GM04503 (cell line): ENCODE measurements around the gene SDF2L1.
"Not testable (repeated sequence)": the region's sequence is repeated elsewhere in the genome, so short reads cannot be mapped to it uniquely, and the experiment has no call there.

Experiments
- DNase-seq: peaks from one replicate; pipeline ENCODE4 v3.0.0-alpha.2; 2012; ENCODE audit warnings: low read depth

SDF2L1 gene, protein sequence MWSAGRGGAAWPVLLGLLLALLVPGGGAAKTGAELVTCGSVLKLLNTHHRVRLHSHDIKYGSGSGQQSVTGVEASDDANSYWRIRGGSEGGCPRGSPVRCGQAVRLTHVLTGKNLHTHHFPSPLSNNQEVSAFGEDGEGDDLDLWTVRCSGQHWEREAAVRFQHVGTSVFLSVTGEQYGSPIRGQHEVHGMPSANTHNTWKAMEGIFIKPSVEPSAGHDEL

DNA sequence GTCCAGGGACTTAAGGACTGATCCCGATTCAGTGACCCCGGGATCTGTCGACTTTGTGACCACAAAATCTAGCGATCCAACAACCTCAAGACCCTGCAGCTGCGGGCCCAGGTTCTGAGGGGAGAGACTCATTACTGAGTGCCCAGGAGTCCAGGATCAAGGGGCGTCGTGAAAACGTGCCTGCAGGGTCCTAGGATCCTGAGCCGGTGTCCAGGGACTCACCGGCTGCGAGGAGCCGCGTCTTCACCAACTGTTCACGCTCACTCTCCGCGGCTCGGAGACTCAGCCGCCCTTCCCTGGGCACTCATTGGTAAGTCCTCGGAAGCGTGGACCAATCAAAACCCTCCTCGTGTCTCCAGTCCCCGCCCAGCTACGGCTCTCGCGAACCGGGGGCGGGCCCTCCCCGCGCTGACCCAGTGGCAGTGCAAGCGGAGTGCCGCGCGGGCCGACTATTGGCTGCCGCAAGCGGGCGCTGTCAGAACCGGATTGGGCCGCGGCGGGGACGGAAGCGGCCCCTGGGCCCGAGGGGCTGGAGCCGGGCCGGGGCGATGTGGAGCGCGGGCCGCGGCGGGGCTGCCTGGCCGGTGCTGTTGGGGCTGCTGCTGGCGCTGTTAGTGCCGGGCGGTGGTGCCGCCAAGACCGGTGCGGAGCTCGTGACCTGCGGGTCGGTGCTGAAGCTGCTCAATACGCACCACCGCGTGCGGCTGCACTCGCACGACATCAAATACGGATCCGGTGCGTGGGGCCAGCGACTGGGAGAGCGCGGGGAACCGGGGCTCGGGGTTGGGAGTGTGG, at the start of gene SDF2L1:
TSS of gene SDF2L1 (plus strand) at position 514 of the 795 bp plus-strand sequence. CDS start at position 549, 35 bp downstream.
- DNase-seq, result peak; percentile 89

DNA sequence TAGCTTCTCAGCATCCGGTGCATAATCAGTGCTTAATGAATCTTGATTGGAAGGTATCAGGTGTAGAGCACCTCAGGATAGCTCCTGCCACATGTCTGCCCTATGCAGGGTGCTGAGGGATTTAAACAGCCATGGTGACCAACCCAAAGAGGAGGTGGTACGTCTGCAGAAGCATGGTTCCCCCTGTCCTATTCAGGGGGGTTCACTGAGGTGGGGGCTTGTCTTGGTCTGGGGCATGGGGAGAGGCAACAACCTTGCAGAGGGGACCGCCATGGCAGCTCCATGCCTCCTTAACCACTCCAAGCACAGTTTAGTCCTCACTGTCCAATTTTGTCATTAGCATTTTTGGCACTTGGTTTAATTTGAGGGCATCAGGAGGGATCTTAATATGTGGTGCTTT, 49.7 kb upstream of the SDF2L1 start:
- DNase-seq, result no peak

DNA sequence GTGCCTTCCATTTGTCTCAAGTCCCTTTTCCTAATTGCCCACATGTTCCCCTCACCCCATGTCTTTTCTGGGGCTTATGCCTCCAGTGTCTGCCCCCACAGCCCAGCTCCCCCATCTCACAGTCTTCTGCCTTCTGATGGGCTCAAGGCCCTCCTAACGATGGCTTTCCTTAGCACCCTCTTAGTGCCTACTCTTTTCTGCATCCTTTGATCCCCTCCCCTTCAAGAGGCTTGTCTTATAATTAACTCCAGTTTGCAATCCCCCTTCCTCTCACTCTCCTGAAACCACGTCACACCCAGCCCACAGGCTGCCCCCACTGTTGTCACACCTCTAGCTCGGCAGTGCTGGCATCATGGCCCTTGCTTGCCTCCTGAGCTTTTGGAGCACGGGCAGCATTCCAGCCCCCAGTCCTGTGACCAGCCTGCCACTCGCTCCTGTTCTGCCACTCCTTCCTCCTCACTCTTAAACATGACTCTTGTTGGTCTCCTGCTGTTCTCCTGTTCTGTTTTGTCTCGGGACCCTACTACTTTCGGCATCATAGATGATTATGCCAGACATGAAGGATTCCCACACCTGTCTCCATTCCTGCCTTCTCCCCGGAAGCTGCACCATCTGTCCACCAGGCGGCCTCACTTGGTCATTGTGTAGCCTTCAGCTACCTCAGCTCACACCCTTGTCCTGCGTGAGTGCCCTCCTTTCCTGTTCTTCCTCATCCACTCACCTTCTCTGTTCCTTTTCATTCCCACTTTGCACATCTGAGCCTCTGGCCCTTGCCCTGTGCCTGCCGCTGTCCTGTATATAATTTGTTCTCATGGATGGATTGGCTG, 48.5 kb upstream of the SDF2L1 start:
- DNase-seq, result no peak

DNA sequence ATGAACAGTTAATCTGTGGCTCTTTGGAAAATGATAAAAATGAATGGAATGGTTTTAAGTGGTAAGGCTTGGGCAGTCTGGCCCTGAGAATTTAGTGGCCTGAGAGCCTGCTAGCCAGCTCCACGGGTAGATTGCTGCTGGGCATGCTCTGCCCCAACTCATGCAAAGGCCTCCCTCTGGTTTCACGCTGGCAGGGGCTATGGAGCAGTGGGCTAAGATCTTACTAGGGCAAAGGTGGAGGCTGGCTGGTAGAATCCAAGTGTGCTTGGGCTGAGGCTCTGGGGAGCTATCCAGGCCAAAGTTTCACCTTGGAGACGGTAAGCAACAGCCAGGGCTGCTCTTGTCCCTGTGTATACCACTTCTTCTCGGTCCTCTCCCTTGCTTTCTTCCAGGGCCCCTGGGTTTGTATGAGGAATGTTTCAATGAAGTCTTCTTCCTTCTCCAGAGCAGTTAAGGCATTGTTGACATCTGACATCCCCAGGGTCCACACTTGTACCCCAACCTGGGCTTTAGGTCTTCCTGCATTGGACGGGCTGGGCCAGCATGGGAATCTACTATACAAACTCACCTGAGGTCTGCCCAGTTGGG, 47.1 kb upstream of the SDF2L1 start:
- DNase-seq, result no peak

DNA sequence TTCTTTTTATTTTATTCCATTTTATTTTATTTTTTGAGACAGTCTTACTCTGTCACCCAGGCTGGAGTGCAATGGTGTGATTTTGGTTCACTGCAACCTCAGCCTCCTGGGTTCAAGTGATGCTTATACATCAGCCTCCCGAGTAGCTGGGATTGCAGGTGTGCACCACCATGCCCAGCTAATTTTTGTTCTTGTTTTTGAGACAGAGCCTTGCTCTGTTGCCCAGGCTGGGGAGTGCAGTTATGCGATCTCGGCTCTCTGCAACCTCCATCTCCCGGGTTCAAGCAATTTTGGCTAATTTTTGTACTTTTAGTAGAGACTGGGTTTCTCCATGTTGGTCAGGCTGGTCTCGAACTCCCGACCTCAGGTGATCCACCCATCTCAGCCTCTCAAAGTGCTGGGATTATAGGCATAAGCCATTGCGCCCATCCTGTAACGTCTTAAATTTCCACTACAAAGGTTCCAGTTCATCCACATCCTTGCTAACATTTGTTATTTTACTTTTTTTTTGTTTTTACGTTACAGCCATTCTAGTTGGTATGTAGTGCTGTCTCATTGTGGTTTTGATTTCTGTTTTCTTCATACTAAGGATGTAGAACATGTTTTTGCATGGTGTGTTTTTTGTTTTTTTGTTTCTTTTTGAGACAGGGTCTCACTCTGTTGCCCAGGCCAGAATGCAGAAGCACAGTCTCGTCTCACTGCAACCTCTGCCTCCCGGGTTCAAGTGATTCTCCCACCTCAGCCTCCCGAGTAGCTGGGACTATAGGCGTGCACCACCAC, 45.6 kb upstream of the SDF2L1 start:
- not testable (repeated sequence) for DNase-seq

DNA sequence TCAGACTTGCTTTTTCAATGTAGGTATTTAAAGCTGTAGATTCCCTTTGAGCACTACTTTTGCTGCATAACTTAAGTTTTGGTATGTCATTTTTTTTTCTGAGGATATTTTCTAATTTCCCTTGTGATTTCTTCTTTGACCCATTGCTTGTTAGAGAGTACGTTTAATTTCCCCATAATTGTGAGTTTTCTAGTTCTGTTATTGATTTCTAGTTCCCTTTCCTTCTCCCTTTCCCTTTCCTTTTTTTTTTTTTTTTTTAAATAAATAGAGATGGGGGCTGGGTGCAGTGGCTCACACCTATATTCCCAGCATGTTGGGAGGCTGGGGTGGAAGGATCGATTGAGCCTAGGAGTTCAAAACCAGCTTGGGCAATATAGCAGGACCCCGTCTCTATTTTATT, 43.8 kb upstream of the SDF2L1 start:
- DNase-seq, result no peak

DNA sequence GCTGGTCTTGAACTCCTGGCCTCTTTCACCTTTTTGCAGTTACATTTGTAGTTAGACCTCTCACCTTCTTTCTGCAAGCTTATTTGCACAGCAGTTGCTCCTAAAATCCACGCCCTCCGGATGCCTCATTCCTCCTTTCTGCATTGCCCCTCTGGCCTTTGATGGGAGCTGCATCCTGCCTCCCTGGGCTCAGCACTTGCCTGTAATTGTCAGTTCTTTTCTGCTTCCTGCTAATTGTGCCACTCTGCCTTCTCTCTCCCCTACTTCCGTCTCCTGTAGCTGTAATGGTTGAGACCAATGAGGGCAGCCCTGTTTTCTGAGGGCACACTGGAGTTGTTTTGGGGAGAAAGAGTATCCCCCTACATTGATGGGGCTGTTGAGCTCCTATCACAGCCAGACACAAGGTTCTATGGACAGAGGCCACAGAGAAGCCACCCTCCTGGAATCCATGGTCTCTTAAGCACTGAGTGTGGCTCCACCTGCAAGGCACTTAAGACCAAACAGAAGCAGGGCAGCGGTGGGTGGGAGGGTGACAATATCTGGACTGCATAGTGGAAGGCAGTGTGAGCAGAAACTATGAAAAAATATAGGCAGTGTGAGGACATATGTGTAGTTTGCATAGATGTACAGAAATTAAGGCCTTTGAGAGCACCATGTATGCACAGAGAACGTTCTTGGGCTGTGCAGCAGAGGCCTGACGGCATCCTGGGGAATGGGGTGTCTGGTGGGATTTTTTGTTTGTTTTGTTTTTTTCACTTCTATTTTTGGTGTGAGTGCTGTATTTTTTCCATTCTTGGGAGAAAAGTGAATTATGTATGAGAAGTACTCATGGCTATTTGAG, 42.8 kb upstream of the SDF2L1 start:
- DNase-seq, result no peak

DNA sequence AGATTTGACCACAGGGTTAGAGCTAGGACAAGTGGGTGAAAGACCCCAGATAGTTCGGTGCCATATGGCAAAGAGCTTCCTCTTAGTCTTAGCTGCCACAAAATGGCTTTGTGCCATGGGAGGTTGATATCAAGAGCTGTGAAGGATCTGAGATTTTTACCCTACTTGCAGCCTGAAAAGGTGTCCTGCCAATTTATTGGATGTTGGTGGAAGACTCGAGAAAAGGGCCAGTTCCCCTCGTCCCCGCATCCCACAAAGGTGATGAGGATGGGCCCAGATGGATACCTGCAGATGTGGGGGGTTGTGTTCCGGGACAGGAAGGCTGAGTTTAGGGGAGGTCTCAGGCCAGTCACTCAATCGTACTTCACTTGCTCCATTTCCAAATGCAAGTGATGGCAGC, 39.5 kb upstream of the SDF2L1 start:
- no peak for DNase-seq

DNA sequence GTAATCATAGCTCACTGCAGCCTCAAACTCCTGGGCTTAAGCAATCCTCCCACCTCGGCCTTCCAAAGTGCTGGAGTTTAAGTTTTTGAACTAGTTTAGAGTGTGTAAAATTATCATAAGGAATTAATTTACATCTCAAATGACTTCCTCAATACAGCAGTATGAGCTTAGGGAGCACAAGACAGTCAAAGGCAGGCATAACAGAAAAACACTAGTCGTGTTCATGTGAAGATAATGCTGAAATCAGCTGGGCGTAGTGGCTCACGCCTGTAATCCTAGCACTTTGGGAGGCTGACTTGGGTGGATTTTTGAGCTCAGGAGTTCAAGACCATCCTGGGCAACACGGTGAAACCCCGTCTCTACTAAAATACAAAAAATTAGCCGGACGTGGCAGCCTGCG, 38.1 kb upstream of the SDF2L1 start:
- no peak for DNase-seq

DNA sequence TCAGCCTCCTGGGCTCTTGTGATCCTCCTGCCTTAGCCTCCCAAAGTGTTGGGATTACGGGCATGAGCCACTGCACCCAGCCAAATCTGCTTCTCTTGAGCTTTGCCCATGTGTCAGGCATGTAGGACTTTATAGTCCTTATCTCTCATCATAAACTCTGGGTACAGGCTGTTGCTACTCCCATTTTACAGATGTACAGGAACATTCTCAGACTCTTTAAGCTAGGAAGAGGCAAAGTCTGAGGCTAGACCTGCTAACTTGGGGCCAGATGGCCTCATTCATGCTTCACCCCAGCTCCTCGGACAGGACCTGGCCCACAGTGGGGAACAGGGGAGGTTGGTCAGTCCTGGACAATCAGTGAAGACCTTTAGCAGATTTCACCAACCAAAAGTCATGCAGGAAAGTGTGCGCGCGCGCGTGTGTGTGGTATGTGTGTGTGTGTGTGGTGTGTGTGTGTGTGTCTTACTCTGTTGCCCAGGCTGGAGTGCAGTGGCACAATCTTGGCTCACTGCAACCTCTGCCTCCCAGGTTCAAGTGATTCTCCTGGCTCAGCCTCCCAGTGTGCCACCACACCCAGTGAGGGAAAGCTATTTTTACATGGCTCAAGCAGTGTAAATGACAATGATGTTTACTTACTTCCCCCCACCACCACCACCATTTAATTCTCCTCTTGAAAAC, 36.1 kb upstream of the SDF2L1 start:
- no peak for DNase-seq

DNA sequence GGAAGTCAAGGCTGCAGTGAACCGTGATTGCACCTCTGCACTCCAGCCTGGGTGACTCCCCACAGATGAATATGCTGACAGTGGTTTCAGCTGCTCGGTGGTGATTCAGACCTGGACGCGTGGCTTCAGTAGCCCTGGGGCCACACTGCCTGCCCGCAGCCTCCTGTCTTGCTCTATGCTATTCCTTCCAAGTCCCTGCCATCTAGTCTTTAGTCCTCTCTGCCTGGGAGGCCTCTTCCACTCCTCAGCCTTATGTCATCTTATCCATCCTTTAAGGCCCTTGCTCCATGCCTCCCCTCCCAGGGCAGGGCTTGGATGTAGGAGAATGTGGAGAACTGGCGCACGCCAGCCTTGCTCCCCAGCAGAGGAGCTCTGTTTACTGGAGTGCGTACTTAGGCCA, 35.3 kb upstream of the SDF2L1 start:
- DNase-seq, result no peak

DNA sequence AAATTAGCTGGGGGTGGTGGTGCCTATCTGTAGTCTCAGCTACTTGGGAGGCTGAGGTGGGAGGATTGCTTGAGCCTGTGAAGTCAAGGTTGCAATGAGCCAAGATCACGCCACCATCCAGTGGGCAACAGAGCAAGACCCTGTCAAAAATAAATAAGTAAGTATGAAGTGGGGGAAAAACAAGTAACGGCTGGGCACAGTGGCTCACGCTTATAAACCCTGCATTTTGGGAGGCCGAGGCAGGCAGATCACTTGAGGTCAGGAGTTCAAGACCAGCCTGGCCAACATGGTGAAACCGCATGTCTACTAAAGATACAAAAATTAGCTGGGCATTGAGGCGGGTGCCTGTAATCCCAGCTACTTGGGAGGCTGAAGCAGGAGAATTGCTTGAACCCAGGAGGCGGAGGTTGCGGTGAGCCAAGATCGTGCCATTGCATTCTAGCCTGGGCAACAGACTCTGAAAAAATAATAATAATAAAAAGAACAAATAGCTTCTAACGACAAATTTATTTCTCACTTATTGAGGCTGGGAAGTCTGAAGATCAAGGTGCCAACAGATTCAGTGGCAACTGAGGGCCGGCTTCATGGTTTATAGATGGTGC, 32.4 kb upstream of the SDF2L1 start:
- not testable (repeated sequence) for DNase-seq

DNA sequence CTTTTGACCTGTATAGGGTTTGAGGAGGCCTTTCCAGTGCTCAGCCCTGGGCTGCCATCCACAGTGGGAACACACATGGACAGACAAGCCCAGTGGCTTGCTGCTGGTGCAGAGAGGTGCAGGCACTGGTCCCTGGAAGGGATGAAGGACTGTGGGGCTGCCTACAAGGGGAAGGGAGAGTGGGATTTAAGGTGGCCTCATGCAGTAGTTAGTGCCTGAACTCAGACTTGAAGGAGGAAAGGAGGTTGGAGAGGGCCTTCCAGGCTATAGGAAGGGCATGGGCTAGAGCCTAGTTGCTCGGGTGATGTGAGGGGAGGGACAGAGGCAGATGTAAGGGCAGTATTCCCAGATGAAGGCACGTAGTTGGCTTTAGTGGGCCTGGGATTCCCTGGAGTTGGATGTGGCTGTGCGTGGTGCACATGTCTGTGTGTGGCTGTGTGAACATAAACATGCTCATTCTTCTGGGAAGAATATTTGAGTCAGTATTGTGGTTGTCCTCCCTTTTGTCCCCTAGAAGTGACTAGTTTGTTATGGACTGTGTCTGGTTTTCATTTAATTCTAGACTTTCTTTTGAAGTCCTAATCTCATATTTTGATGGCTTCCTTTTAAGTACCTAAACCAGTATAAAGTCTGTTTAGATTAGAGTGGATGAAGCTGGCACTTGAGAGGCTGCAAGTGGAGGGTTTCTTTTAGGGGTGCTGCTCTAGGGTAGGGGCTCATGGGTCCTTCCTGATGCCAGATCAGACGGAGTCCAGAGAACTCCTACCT, 30.7 kb upstream of the SDF2L1 start:
- DNase-seq, result no peak

DNA sequence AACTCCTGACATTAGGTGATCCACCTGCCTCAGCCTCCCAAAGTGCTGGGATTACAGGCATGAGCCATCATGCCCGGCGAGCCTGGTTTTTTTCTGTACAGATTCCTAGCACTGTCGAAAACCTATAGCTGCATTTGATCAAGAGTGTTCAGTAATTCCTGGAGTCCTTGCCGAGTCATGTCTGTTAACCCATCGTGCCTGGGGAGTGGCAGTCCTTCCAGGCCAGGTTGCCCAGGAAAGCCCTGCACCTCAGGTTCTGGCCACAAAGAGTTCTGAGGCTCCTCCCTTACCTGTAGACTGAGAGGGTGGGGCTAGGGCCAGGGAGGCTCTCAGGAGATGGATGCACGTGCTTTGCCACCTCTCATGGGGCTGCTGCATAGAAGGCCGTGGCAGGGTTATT, 29.2 kb upstream of the SDF2L1 start:
- no peak for DNase-seq

DNA sequence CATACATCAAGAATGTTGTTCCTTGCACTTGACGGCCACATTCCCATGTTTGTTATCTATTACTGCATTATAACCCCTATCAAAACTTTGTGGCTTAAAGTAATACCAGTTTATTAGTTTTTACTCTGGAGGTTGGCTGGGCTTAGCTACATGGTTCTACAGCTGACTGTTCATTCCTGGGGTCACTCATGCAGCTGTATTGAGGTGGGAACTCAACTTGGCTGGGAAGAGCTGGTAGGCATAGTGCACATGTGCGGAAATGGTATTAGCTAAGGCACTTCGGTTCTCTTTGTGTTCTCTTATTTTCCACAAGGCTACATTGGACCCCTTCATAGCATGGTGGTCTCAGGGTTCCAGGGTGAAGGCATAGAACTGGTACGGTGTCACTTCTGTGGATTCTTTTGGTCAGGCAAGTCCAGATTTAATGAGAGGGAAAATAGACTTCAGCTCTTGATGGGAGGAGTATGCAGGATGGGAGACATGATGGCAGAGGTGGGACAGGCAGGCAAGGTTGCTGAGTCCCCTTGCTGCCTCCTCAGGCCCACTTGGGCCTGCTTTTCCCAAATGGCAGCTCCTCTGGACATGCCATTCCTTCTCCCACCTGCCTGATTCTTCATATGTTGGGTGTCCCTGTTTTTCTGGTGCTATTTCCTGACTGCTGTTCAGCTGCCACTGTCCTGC, 28.4 kb upstream of the SDF2L1 start:
- DNase-seq, result no peak

DNA sequence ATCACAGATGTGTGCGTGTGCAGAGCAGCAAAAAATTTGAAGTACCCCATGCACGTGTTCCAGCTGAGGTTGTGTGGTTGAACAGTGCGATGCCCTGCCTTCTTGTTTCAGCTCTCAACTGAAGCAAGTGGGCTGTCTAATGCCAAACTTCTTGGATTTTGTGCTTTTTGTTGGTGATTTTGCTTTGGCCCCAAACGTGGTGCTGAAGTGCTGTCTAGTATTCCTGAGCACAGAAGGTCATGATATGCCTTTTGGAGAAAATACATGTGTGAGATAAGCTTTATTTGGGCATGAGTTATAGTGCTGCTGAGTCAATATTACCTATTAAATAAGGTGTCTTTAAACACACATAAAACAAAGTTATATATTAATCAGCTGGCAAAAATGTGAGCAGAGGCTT, 26.4 kb upstream of the SDF2L1 start:
- no peak for DNase-seq

DNA sequence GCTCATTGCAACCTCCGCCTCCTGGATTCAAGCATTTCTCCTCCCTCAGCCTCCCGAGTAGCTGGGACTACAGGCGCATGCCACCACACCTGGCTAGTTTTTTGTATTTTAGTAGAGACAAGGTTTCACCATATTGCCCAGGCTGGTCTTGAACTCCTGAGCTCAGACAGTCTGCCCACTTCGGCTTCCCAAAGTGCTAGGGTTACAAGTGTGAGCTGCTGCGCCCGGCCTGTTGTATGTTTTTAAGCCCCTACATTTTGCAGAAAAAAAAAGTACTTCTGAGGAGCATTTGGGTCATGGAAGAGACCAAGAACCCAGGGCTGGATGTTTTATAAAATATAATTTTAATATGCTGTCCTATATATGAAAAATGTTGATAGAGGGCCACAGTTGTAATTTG, 24.8 kb upstream of the SDF2L1 start:
- not testable (repeated sequence) for DNase-seq

DNA sequence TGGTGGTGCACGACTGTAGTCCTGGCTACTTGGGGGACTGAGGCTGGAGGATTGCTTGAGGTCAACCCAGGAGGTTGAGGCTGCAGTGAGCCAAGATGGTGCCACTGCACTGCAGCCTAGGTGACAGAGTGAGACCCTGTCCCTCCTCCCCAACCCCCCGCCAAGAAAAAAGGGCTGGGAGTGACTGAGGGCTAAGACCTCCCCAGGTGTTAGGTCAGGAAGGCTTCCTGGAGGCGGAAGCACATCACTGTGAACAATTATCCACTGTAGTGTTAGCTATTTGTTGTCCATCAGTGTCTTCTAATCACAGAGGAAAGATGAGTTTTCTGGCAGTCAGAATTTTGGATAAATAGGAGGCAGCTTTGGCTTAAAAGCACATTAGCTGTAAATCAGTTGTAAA, 21.1 kb upstream of the SDF2L1 start:
- DNase-seq, result no peak
